Heart right ventricle (tissue), 16 donors: ENCODE measurements around the gene HUNK. TPM values are rescaled to one million over a fixed set of nuclear protein-coding genes. Genes with fewer than 3 reads are reported as not detected.
A peak's percentile ranks its signal among the peaks of the same experiment; 100 is the strongest.

Source experiments
- ATAC-seq, 8 donors: fragments of 200-7000 bp; cut with Tn5 transposase; one replicate each; pipeline ENCODE4 v1.9.1; 2020; ENCODE audit warnings: mild to moderate bottlenecking in 8 of 8, moderate library complexity in 8 of 8, moderate number of reproducible peaks in 1 of 8
- DNase-seq, 2 donors: peaks; one replicate each; pipeline ENCODE4 v3.0.0-alpha.2; 2020
- H3K27ac ChIP-seq, 10 donors: fragments of 200-600 bp; sonication (generic) in 2 of 10; one replicate each; pipeline versions ENCODE4 v1.5.0 to v1.8.0; 2020 to 2022; ENCODE audit warnings: mild to moderate bottlenecking in 3 of 10
- H3K27me3 ChIP-seq, 7 donors: fragments of 200-600 bp; one replicate each; pipeline ENCODE4 v1.8.0; 2021 to 2022; ENCODE audit warnings: mild to moderate bottlenecking in 2 of 7
- H3K36me3 ChIP-seq, 9 donors: fragments of 200-600 bp; sonication (generic) in 1 of 9; one replicate each; pipeline versions ENCODE4 v1.5.0 to v1.8.0; 2020 to 2022; ENCODE audit warnings: mild to moderate bottlenecking in 2 of 9
- H3K4me1 ChIP-seq, 9 donors: fragments of 200-600 bp; sonication (generic) in 1 of 9; one replicate each; pipeline versions ENCODE4 v1.5.0 to v1.8.0; 2020 to 2022; ENCODE audit warnings: mild to moderate bottlenecking in 4 of 9
- H3K4me3 ChIP-seq, 10 donors: fragments of 200-600 bp; sonication (generic) in 2 of 10; one replicate each; pipeline versions ENCODE4 v1.5.0 to v1.8.0; 2020 to 2022; ENCODE audit warnings: mild to moderate bottlenecking in 7 of 10, moderate library complexity in 2 of 10
- H3K9me3 ChIP-seq, 11 donors: fragments of 200-600 bp in 10 of 11; sonication (generic) in 2 of 11; one replicate each; pipeline versions ENCODE4 v1.5.0 to v1.8.0; 2013 to 2022; ENCODE audit warnings: mild to moderate bottlenecking in 2 of 11, control low read depth in 1 of 11, moderate library complexity in 1 of 11
- CTCF ChIP-seq, 9 donors: fragments of 200-600 bp; sonication (generic) in 2 of 9; IDR thresholded peaks; one replicate each; pipeline versions ENCODE4 v1.5.0 to v1.8.0; 2021 to 2022; ENCODE audit warnings: antibody characterized with exemption in 9 of 9, mild to moderate bottlenecking in 5 of 9, moderate library complexity in 1 of 9
- WGBS, 2 donors: extraction: QIAGEN DNeasy Blood & Tissue Kit; methylation state at CpG; one replicate each; pipeline ENCODE4 v1.1.7; 2013; ENCODE audit warnings: inconsistent platforms in 1 of 2; 5-methylcytosine and 5-hydroxymethylcytosine counted together
- intact Hi-C, 10 donors: fragments of 100-400 bp; cut with DNase I; formaldehyde crosslinking; loops; one replicate each; pipeline versions ENCODE4 v1.11.1 to v1.14.2; 2022
- polyA plus RNA-seq, 2 donors: library from polyadenylated mRNA; stranded (reverse); fragments of 200-250 nt; gene quantifications; one replicate each; pipeline ENCODE4 v1.2.3, GENCODE V29; 2013
- total RNA-seq, 10 donors: library from RNA; stranded (reverse); fragmentation: NEBNext Ultra II Directional in 3 of 10; extraction: Animal tissue kit (Norgen Biotek cat#: 25700) in 3 of 10; gene quantifications; one replicate each; pipeline versions ENCODE4 v1.2.1 to v1.2.4, GENCODE V29; 2021 to 2023
- donor health status: Arrhythmogenic right ventricular cardiomyopathy.
- donor health status: ischemic (EF 13 %, LVEDD 7.1; RV severe dilation, severe dysfunction).
- donor health status: healthy with polysubstance abuse.
- donor health status: DM: no; HTN: yes; CAD: no.
- donor health status: DM: no; HTN: no; CAD: no.
- donor health status: ischemic (EF 25% LVEDD 6.9; RV normal size, moderate dysfunction).
- donor health status: ischemic (EF 25% LVEDD 5.7; RV mildly dilated, moderate dysfunction).
- donor health status: healthy.
- donor health status: DM: yes; HTN: yes; CAD: no.
- donor health status: Ischemic cardiomyopathy.
- donor health status: ischemic (EF 35%, LVEDD 5.7; RV mildly dilated, moderate dysfunction).
- donor health status: nonischemic (EF 11% LVEDD 7.7; RV severe dilation, severe dysfunction).
- donor health status: DM: yes; HTN: yes; CAD: no.
- donor health status: PGD.
- donor health status: ischemic (EF 29% LVEDD 5.4; RV normal size, mild dysfunction).
- donor health status: nonischemic (EF 23%, LVEDD 6.1; RV moderate dilation, normal function).

The HUNK gene
- total and polyA plus RNA-seq, 12 donors, result 0.04 to 0.81 (median 0.10) TPM; not detected in 2

- Histone ChIP-seq H3K4me1 (no peaks in the 10 kb centered on the region), H3K27ac (no peak overlapping the region), H3K27me3 (no peaks in the 10 kb centered on the region), H3K36me3 (no peaks in the 10 kb centered on the region), H3K4me3 (no peak overlapping the region), H3K9me3 (no peaks in the 10 kb centered on the region)
- intact Hi-C loops, result no loop called here
- DNase-seq (no peak), ATAC-seq (peak in 1 of 8 donors; percentile 31)
- 75 to 78% methylated on average over 3 of the region's 3 CpGs for WGBS, 2 donors
- no peak for TF ChIP-seq CTCF (IDR thresholded peaks at IDR 0.05)
Measured at GRCh38 chr21:31897311-31897710, 24.5 kb downstream of the HUNK start.

- ATAC-seq, result no peak
- no peaks in the 10 kb centered on the region for H3K4me1 ChIP-seq
- H3K27ac ChIP-seq, result no peak overlapping the region
- TF ChIP-seq CTCF (IDR thresholded peaks at IDR 0.05), result no peak
- 52 to 59% methylated on average over 9 of the region's 9 CpGs for WGBS, 2 donors
- H3K4me3 ChIP-seq, result no peak overlapping the region
- H3K9me3 ChIP-seq, result no peaks in the 10 kb centered on the region
- H3K36me3 ChIP-seq, result no peaks in the 10 kb centered on the region
- DNase-seq, result no peak
- intact Hi-C loops, result no loop called here
- H3K27me3 ChIP-seq, result peaks cover 0 to 4% (median 0%) of the 10 kb centered on the region in 7 donors
Measured at GRCh38 chr21:31898933-31899630, 26.3 kb downstream of the HUNK start.

- no peak overlapping the region for H3K4me3 ChIP-seq
- intact Hi-C loops, result no loop called here
- H3K36me3 ChIP-seq, result no peaks in the 10 kb centered on the region
- no peaks in the 10 kb centered on the region for H3K9me3 ChIP-seq
- DNase-seq, result no peak
- ATAC-seq, result no peak
- TF ChIP-seq CTCF (IDR thresholded peaks at IDR 0.05), result no peak
- whole genome bisulfite sequencing, 2 donors, result 90 to 92% methylated on average over 15 of the region's 15 CpGs
- peaks cover 0 to 10% (median 0%) of the 10 kb centered on the region in 7 donors for H3K27me3 ChIP-seq
- no peaks in the 10 kb centered on the region for H3K4me1 ChIP-seq
- no peak overlapping the region for H3K27ac ChIP-seq
Measured at GRCh38 chr21:31900121-31900895, 27.5 kb downstream of the HUNK start.

- intact Hi-C loops, result no loop called here
- H3K36me3 ChIP-seq, result no peaks in the 10 kb centered on the region
- no peaks in the 10 kb centered on the region for H3K4me1 ChIP-seq
- ATAC-seq (no peak), DNase-seq (no peak)
- 91 to 94% methylated on average over 2 of the region's 2 CpGs for WGBS, 2 donors
- no peak overlapping the region for H3K4me3 ChIP-seq
- H3K27ac ChIP-seq, result no peak overlapping the region
- no peak for TF ChIP-seq CTCF (IDR thresholded peaks at IDR 0.05)
- no peaks in the 10 kb centered on the region for H3K9me3 ChIP-seq
- H3K27me3 ChIP-seq, result peaks cover 0 to 10% (median 4%) of the 10 kb centered on the region in 7 donors
Measured at GRCh38 chr21:31901315-31901714, 28.5 kb downstream of the HUNK start.
